ENCODE results near the gene PTPRO. TPM values are rescaled to one million over a fixed set of nuclear protein-coding genes. Genes with fewer than 3 reads are reported as not detected.

Gene PTPRO
- total and polyA plus RNA-seq, 12 donors = 0.21 to 5.4 (median 0.64) TPM; not detected in 1

DNA sequence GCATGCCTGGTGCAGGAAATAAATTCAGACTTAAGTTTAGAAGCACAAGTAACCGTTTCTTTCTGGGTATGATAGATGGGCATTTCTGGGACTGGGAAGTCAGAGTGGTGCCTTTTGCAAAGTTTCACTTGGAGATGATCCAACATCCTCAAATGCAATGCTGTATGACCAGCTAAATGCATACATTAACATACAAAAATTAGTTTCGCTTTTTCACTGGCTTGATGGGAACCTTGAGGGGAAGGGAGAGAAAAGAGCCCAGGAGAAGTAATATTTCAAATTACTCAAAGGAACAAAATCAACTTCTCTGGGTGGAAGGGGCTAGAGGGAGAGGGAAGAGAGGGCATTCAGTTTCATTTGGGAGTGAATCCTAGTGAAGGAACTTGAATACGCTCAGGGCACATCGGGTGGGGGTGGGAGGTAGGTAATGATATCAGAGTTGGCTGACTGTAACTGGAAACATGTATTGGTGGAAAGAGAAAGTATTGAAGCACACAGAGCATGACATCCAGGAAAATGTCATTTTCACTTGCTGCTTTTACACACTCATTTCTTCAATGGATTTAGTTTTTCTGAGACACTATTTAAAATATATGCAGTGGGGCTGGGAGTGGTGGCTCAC, 175.5 kb downstream of the PTPRO start:
- no peaks in the 10 kb centered on the region for H3K36me3 ChIP-seq
- TF ChIP-seq, protein P1, sequence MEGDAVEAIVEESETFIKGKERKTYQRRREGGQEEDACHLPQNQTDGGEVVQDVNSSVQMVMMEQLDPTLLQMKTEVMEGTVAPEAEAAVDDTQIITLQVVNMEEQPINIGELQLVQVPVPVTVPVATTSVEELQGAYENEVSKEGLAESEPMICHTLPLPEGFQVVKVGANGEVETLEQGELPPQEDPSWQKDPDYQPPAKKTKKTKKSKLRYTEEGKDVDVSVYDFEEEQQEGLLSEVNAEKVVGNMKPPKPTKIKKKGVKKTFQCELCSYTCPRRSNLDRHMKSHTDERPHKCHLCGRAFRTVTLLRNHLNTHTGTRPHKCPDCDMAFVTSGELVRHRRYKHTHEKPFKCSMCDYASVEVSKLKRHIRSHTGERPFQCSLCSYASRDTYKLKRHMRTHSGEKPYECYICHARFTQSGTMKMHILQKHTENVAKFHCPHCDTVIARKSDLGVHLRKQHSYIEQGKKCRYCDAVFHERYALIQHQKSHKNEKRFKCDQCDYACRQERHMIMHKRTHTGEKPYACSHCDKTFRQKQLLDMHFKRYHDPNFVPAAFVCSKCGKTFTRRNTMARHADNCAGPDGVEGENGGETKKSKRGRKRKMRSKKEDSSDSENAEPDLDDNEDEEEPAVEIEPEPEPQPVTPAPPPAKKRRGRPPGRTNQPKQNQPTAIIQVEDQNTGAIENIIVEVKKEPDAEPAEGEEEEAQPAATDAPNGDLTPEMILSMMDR (IDR thresholded peaks at IDR 0.05) = no peak
- H3K27me3 ChIP-seq = peaks cover 0 to 4% (median 0%) of the 10 kb centered on the region in 7 donors
- intact Hi-C loops (cut with DNase I) = no loop called here
- DNase-seq (no peak), ATAC-seq (no peak)
- H3K4me1 ChIP-seq = no peaks in the 10 kb centered on the region
- H3K9me3 ChIP-seq = peaks cover 0 to 10% (median 0%) of the 10 kb centered on the region in 11 donors
- no peak overlapping the region for H3K4me3 ChIP-seq
- 66 to 72% methylated on average over 4 of the region's 4 CpGs for WGBS, 2 donors
- H3K27ac ChIP-seq = no peak overlapping the region

DNA sequence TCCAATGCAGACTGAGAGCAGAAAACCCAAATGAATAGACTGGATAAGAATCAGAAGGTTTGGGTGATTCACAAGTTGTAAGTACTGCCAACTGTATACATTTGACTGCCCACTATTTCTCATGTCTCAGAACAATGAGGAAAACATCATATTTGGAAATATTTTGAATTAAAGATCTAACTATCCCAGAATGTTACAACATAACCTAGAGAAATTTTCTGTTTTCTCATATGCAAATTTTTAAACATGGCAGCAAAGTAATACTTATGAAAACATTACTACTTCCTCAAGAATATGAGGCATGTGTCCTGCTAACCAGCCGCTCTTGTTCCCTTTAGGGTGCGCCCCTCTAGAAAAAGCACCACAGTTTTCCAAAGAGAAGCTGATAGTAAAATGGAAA, 179.9 kb downstream of the PTPRO start:
- ATAC-seq (no peak), DNase-seq (no peak)
- TF ChIP-seq, protein P1 (IDR thresholded peaks at IDR 0.05) = no peak
- no peaks in the 10 kb centered on the region for H3K9me3 ChIP-seq
- no peaks in the 10 kb centered on the region for H3K36me3 ChIP-seq
- no peak overlapping the region for H3K27ac ChIP-seq
- intact Hi-C loops (cut with DNase I) = loop anchor here in 1 of 10 donors (10.0 kb wide), 1 partner anchor 207 kb away; no protein-coding TSS in a partner anchor
- WGBS, 2 donors = 38 to 40% methylated on average over 2 of the region's 2 CpGs
- no peak overlapping the region for H3K4me3 ChIP-seq
- H3K27me3 ChIP-seq = peaks cover 0 to 27% (median 4%) of the 10 kb centered on the region in 7 donors
- no peaks in the 10 kb centered on the region for H3K4me1 ChIP-seq

DNA sequence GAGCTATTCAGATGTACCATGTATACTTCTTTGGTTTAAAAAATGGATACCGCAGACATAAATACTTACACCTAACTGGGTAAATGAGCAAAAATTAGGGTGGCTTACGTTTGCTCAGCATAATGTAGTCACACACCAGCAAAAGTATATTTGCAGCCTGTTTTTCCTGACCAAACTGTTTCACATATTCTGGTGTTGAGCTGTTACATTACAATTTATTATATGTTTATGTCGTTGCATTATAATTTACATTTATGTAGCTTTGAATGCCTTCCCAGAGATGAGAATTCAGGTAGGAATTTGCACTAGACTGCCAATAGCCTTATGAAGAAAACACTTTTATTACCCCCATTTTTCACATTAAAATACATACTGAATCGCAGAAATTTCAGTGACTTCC, 183.3 kb downstream of the PTPRO start:
- 82 to 85% methylated on average over 4 of the region's 4 CpGs for WGBS, 2 donors
- DNase-seq = no peak
- TF ChIP-seq, protein P1 (IDR thresholded peaks at IDR 0.05) = no peak
- H3K4me1 ChIP-seq = no peaks in the 10 kb centered on the region
- no peak for ATAC-seq
- intact Hi-C loops (cut with DNase I) = loop anchor here in 1 of 10 donors (10.0 kb wide), 1 partner anchor 211 kb away; no protein-coding TSS in a partner anchor
- no peaks in the 10 kb centered on the region for H3K36me3 ChIP-seq
- no peak overlapping the region for H3K4me3 ChIP-seq
- no peak overlapping the region for H3K27ac ChIP-seq
- peaks cover 0 to 55% (median 8%) of the 10 kb centered on the region in 7 donors for H3K27me3 ChIP-seq
- no peaks in the 10 kb centered on the region for H3K9me3 ChIP-seq

DNA sequence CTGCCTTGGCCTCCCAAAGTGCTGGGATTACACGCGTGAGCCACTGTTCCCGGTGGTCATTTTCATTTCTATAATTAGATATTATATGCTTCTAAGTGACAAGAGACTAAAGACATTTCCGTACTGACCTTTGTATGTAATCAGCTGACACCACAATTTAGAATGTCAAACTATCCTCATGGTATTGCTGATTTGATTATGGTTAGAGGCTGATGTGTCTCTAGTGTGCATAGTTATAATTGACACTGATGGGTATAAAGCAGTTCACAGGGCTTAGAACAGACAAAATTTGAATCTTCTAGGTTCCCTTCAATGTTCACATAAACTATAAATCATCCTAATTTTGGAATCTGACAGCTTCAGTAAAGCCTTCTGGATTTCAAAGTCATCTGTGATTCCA, 192.7 kb downstream of the PTPRO start:
- DNase-seq (no peak), ATAC-seq (peak in 1 of 8 donors; percentile 41)
- TF ChIP-seq, protein P1 (IDR thresholded peaks at IDR 0.05) = no peak
- Histone ChIP-seq H3K27me3 (peaks cover 0 to 18% (median 0%) of the 10 kb centered on the region in 7 donors), H3K9me3 (no peaks in the 10 kb centered on the region), H3K4me1 (no peaks in the 10 kb centered on the region), H3K36me3 (no peaks in the 10 kb centered on the region), H3K27ac (no peak overlapping the region), H3K4me3 (no peak overlapping the region)
- 25 to 39% methylated on average over 4 of the region's 4 CpGs for WGBS, 2 donors
- intact Hi-C loops (cut with DNase I) = no loop called here

Data from heart right ventricle (tissue), 16 donors.